Ectodermal cell (in vitro differentiated cells): Measurements from ENCODE around the gene NLGN2.

Source experiments
- H3K27ac ChIP-seq: 2 replicates; pipeline ENCODE4 v1.7.0; 2013; ENCODE audit warnings: mild to moderate bottlenecking, low read depth, low read length; ENCODE audit not compliant: insufficient read depth, poor library complexity, severe bottlenecking
- H3K27me3 ChIP-seq: 2 replicates; pipeline ENCODE4 v1.7.0; 2013; ENCODE audit warnings: mild to moderate bottlenecking, low read length; ENCODE audit not compliant: insufficient read depth, control insufficient read depth, poor library complexity, severe bottlenecking
- H3K36me3 ChIP-seq: one replicate; pipeline ENCODE4 v1.7.0; 2013; ENCODE audit warnings: low read length; ENCODE audit not compliant: control insufficient read depth, insufficient read depth
- H3K4me1 ChIP-seq: one replicate; pipeline ENCODE4 v1.7.0; 2013; ENCODE audit warnings: low read length; ENCODE audit not compliant: control insufficient read depth, insufficient read depth
- H3K4me3 ChIP-seq: 2 replicates; pipeline ENCODE4 v1.7.0; 2013; ENCODE audit warnings: low read depth, low read length, control low read depth; ENCODE audit not compliant: insufficient read depth
- H3K9me3 ChIP-seq: 2 replicates; pipeline ENCODE4 v1.7.0; 2013; ENCODE audit warnings: mild to moderate bottlenecking, low read length, moderate library complexity; ENCODE audit not compliant: control insufficient read depth
- WGBS, 2 experiments: methylation state at CpG; one replicate each; pipeline ENCODE4 v1.1.7; 2013; ENCODE audit warnings: missing lambda C conversion rate in 2 of 2; 5-methylcytosine and 5-hydroxymethylcytosine counted together

NLGN2 gene

GRCh38 chr17:7436556-7437368, 29.1 kb downstream of the NLGN2 start:
- H3K9me3 ChIP-seq, result no peaks in the 10 kb centered on the region
- H3K27me3 ChIP-seq, result peaks cover 55% of the 10 kb centered on the region
- H3K4me1 ChIP-seq, result peaks cover 22% of the 10 kb centered on the region
- no peak overlapping the region for H3K27ac ChIP-seq
- peak overlapping the region; percentile 41 for H3K4me3 ChIP-seq
- WGBS, 2 experiments, result 2 to 3% methylated on average over 92 of the region's 92 CpGs
- no peaks in the 10 kb centered on the region for H3K36me3 ChIP-seq

GRCh38 chr17:7437369-7437863, 29.8 kb downstream of the NLGN2 start:
- Histone ChIP-seq H3K4me1 (peaks cover 22% of the 10 kb centered on the region), H3K27me3 (peaks cover 59% of the 10 kb centered on the region)
- WGBS, 2 experiments, result 8 to 10% methylated on average over 31 of the region's 31 CpGs

GRCh38 chr17:7437950-7438614, 30.4 kb downstream of the NLGN2 start:
- 2% methylated on average over 48 of the region's 48 CpGs for WGBS, 2 experiments
- Histone ChIP-seq H3K27ac (no peak overlapping the region), H3K27me3 (peaks cover 61% of the 10 kb centered on the region)

More at GRCh38 chr17:7437369-7437863, 29.8 kb downstream of the NLGN2 start:
- H3K27ac ChIP-seq, result no peak overlapping the region
- H3K9me3 ChIP-seq, result no peaks in the 10 kb centered on the region
- H3K36me3 ChIP-seq, result no peaks in the 10 kb centered on the region
- H3K4me3 ChIP-seq, result peak overlapping the region; percentile 41

GRCh38 chr17:7438656-7439460, 31.2 kb downstream of the NLGN2 start:
- H3K27me3 ChIP-seq, result peaks cover 62% of the 10 kb centered on the region
- H3K36me3 ChIP-seq, result no peaks in the 10 kb centered on the region
- H3K9me3 ChIP-seq, result no peaks in the 10 kb centered on the region
- WGBS, 2 experiments, result 28 to 31% methylated on average over 11 of the region's 11 CpGs
- peaks cover 22% of the 10 kb centered on the region for H3K4me1 ChIP-seq
- H3K4me3 ChIP-seq, result peak overlapping the region; percentile 41
- H3K27ac ChIP-seq, result no peak overlapping the region

More at GRCh38 chr17:7437950-7438614, 30.4 kb downstream of the NLGN2 start:
- H3K4me1 ChIP-seq, result peaks cover 22% of the 10 kb centered on the region
- H3K4me3 ChIP-seq, result peak overlapping the region; percentile 41
- H3K36me3 ChIP-seq, result no peaks in the 10 kb centered on the region
- no peaks in the 10 kb centered on the region for H3K9me3 ChIP-seq

- H3K36me3 ChIP-seq, result no peaks in the 10 kb centered on the region
- peaks cover 69% of the 10 kb centered on the region for H3K27me3 ChIP-seq
- H3K4me1 ChIP-seq, result peaks cover 27% of the 10 kb centered on the region
- WGBS, 2 experiments, result 1 to 2% methylated on average over 50 of the region's 50 CpGs
- H3K9me3 ChIP-seq, result no peaks in the 10 kb centered on the region
- H3K4me3 ChIP-seq, result peak within 1 kb of the TSS; percentile 74
- H3K27ac ChIP-seq, result peak within 1 kb of the TSS; percentile 79
Observed at GRCh38 chr17:7439462-7440112, 31.9 kb downstream of the NLGN2 start, which contains the start of gene FGF11. TSS of gene FGF11 (plus strand) at chr17:7439512. CDS start at chr17:7439621, 109 bp downstream.

- H3K4me3 ChIP-seq, result peak overlapping the region; percentile 74
- peaks cover 27% of the 10 kb centered on the region for H3K4me1 ChIP-seq
- WGBS, 2 experiments, result 0% methylated on average over 46 of the region's 46 CpGs
- H3K36me3 ChIP-seq, result no peaks in the 10 kb centered on the region
- no peaks in the 10 kb centered on the region for H3K9me3 ChIP-seq
- peak overlapping the region; percentile 79 for H3K27ac ChIP-seq
- peaks cover 68% of the 10 kb centered on the region for H3K27me3 ChIP-seq
Observed at GRCh38 chr17:7440113-7440833, 32.6 kb downstream of the NLGN2 start.

GRCh38 chr17:7440834-7441195, 33.2 kb downstream of the NLGN2 start:
- H3K4me3 ChIP-seq, result peak overlapping the region; percentile 74
- 0 to 1% methylated on average over 12 of the region's 12 CpGs for WGBS, 2 experiments
- no peaks in the 10 kb centered on the region for H3K9me3 ChIP-seq
- no peak overlapping the region for H3K27ac ChIP-seq
- H3K36me3 ChIP-seq, result no peaks in the 10 kb centered on the region
- H3K4me1 ChIP-seq, result peaks cover 27% of the 10 kb centered on the region
- peaks cover 63% of the 10 kb centered on the region for H3K27me3 ChIP-seq

- H3K4me1 ChIP-seq, result peaks cover 31% of the 10 kb centered on the region
- H3K9me3 ChIP-seq, result no peaks in the 10 kb centered on the region
- H3K36me3 ChIP-seq, result no peaks in the 10 kb centered on the region
- no peak overlapping the region for H3K27ac ChIP-seq
- peaks cover 58% of the 10 kb centered on the region for H3K27me3 ChIP-seq
- WGBS, 2 experiments, result 34 to 38% methylated on average over 6 to 7 of the region's 7 CpGs
- H3K4me3 ChIP-seq, result no peak overlapping the region
Observed at GRCh38 chr17:7441266-7441665, 33.6 kb downstream of the NLGN2 start.

- Histone ChIP-seq H3K9me3 (no peaks in the 10 kb centered on the region), H3K27me3 (peaks cover 50% of the 10 kb centered on the region), H3K4me1 (peaks cover 40% of the 10 kb centered on the region), H3K36me3 (no peaks in the 10 kb centered on the region), H3K4me3 (no peak overlapping the region), H3K27ac (no peak overlapping the region)
- 86 to 94% methylated on average over 2 of the region's 2 CpGs for WGBS, 2 experiments
Observed at GRCh38 chr17:7442142-7442541, 34.5 kb downstream of the NLGN2 start.
